Right atrium auricular region (tissue), 2 donors: ENCODE data around the gene TRIM66. TPM values are rescaled to one million over a fixed set of nuclear protein-coding genes. Genes with fewer than 3 reads are reported as not detected.
A peak's percentile ranks its signal among the peaks of the same experiment; 100 is the strongest.

Experiments used
- DNase-seq: peaks from one replicate; pipeline ENCODE4 v3.0.0-alpha.2; 2019; ENCODE audit warnings: low spot score
- H3K27ac ChIP-seq, 2 donors: fragments of 200-600 bp; sonication (generic); 1 replicate in 1 of 2; 2 replicates in 1 of 2; pipeline ENCODE4 v1.5.1; 2016 to 2019
- H3K27me3 ChIP-seq, 2 donors: fragments of 200-600 bp; sonication (generic); one replicate each; pipeline versions ENCODE4 v1.5.1 to v1.6.0; 2017 to 2019
- H3K36me3 ChIP-seq: fragments of 200-600 bp; sonication (generic); one replicate; pipeline ENCODE4 v1.5.1; 2016
- H3K4me1 ChIP-seq, 2 donors: fragments of 200-600 bp; sonication (generic); one replicate each; pipeline versions ENCODE4 v1.5.1 to v1.6.0; 2017 to 2019
- H3K4me3 ChIP-seq, 2 donors: fragments of 200-600 bp; sonication (generic); 1 replicate in 1 of 2; 2 replicates in 1 of 2; pipeline ENCODE4 v1.5.1; 2017 to 2019; ENCODE audit warnings: mild to moderate bottlenecking in 1 of 2, moderate library complexity in 1 of 2
- H3K9me3 ChIP-seq, 2 donors: fragments of 200-600 bp; sonication (generic); one replicate each; pipeline ENCODE4 v1.5.1; 2019
- CTCF ChIP-seq, 2 donors: fragments of 200-600 bp; sonication (generic); IDR thresholded peaks; one replicate each; pipeline ENCODE4 v1.5.1; 2019; ENCODE audit warnings: antibody characterized with exemption in 2 of 2
- total RNA-seq, 2 donors: library from RNA; depleted of rRNA; stranded (reverse); fragments of >200 nt; gene quantifications; one replicate each; pipeline ENCODE4 v1.1.0, GENCODE V29; 2016

The TRIM66 gene
- total RNA-seq, 2 donors from 2014 or later: 0.56 to 3.7 TPM

- Histone ChIP-seq H3K36me3 (no peaks in the 10 kb centered on the region), H3K27ac (no peak overlapping the region), H3K4me1 (no peaks in the 10 kb centered on the region), H3K4me3 (no peak overlapping the region), H3K27me3 (no peaks in the 10 kb centered on the region), H3K9me3 (peaks cover 0 to 4% of the 10 kb centered on the region in 2 donors)
- TF ChIP-seq CTCF (IDR thresholded peaks at IDR 0.05): no peak
- DNase-seq: no peak
Measured at GRCh38 chr11:8631395-8632118, 50.9 kb downstream of the TRIM66 start.

GRCh38 chr11:8624698-8625097 lies 57.8 kb downstream of the TRIM66 start:
- H3K27ac ChIP-seq: no peak overlapping the region
- H3K27me3 ChIP-seq: no peaks in the 10 kb centered on the region
- H3K9me3 ChIP-seq: no peaks in the 10 kb centered on the region
- TF ChIP-seq CTCF (IDR thresholded peaks at IDR 0.05): no peak
- no peaks in the 10 kb centered on the region for H3K36me3 ChIP-seq
- no peak for DNase-seq
- no peak overlapping the region for H3K4me3 ChIP-seq
- H3K4me1 ChIP-seq: no peaks in the 10 kb centered on the region

GRCh38 chr11:8621147-8621546 lies 61.3 kb downstream of the TRIM66 start:
- Histone ChIP-seq H3K27me3 (no peaks in the 10 kb centered on the region), H3K27ac (no peak overlapping the region), H3K9me3 (no peaks in the 10 kb centered on the region), H3K4me1 (no peaks in the 10 kb centered on the region), H3K4me3 (no peak overlapping the region), H3K36me3 (no peaks in the 10 kb centered on the region)
- no peak for TF ChIP-seq CTCF (IDR thresholded peaks at IDR 0.05)
- DNase-seq: no peak

GRCh38 chr11:8617063-8617462 lies 65.4 kb downstream of the TRIM66 start:
- no peak for TF ChIP-seq CTCF (IDR thresholded peaks at IDR 0.05)
- no peak overlapping the region for H3K4me3 ChIP-seq
- no peaks in the 10 kb centered on the region for H3K27me3 ChIP-seq
- H3K27ac ChIP-seq: no peak overlapping the region
- H3K36me3 ChIP-seq: no peaks in the 10 kb centered on the region
- DNase-seq: peak; percentile 23
- no peaks in the 10 kb centered on the region for H3K4me1 ChIP-seq
- H3K9me3 ChIP-seq: no peaks in the 10 kb centered on the region

- Histone ChIP-seq H3K27ac (no peak overlapping the region), H3K4me1 (no peaks in the 10 kb centered on the region), H3K4me3 (no peak overlapping the region), H3K36me3 (no peaks in the 10 kb centered on the region), H3K9me3 (no peaks in the 10 kb centered on the region), H3K27me3 (no peaks in the 10 kb centered on the region)
- TF ChIP-seq CTCF (IDR thresholded peaks at IDR 0.05): no peak
- no peak for DNase-seq
Measured at GRCh38 chr11:8615291-8616032, 67.0 kb downstream of the TRIM66 start.
